SHP77 (cell line): Measurements from ENCODE around the gene ANKEF1.
"Not testable (repeated sequence)": the region's sequence is repeated elsewhere in the genome, so short reads cannot be mapped to it uniquely, and the experiment has no call there.

Source experiments
- DNase-seq, 2 experiments: peaks; one replicate each; lab custom pipeline; 2025; lab: John Stamatoyannopoulos, UW

The ANKEF1 gene

GRCh38 chr20:10032269-10032668 lies 2.5 kb upstream of the ANKEF1 start:
- not testable (repeated sequence) for DNase-seq

GRCh38 chr20:10033905-10034650 lies 709 bp upstream of the ANKEF1 start:
- no peak for DNase-seq

GRCh38 chr20:10036321-10036720 lies 1.5 kb downstream of the ANKEF1 start:
- DNase-seq, result not testable (repeated sequence)

GRCh38 chr20:10040070-10040975 lies 5.5 kb downstream of the ANKEF1 start:
- DNase-seq, result peak; percentile 26 to 32

- DNase-seq, result no peak
Measured at GRCh38 chr20:10042086-10042485, 7.3 kb downstream of the ANKEF1 start.

- peak; percentile 20 to 57 for DNase-seq
Measured at GRCh38 chr20:10047427-10047826, 12.6 kb downstream of the ANKEF1 start.

GRCh38 chr20:10051185-10051584 lies 16.4 kb downstream of the ANKEF1 start:
- DNase-seq, result no peak

- no peak for DNase-seq
Measured at GRCh38 chr20:10059006-10059405, 24.2 kb downstream of the ANKEF1 start.

- DNase-seq, result no peak
Measured at GRCh38 chr20:10060226-10060625, 25.4 kb downstream of the ANKEF1 start.

- DNase-seq, result peak; percentile 74 to 77
Measured at GRCh38 chr20:10061641-10062040, 26.9 kb downstream of the ANKEF1 start.

- DNase-seq, result no peak
Measured at GRCh38 chr20:10063482-10063881, 28.7 kb downstream of the ANKEF1 start.

- no peak for DNase-seq
Measured at GRCh38 chr20:10064611-10065010, 29.8 kb downstream of the ANKEF1 start.

- DNase-seq, result no peak
Measured at GRCh38 chr20:10065154-10065833, 30.5 kb downstream of the ANKEF1 start.

GRCh38 chr20:10067321-10067720 lies 32.5 kb downstream of the ANKEF1 start:
- no peak for DNase-seq

- DNase-seq, result no peak
Measured at GRCh38 chr20:10074513-10074912, 39.7 kb downstream of the ANKEF1 start.

- no peak for DNase-seq
Measured at GRCh38 chr20:10075606-10076005, 40.8 kb downstream of the ANKEF1 start.

- DNase-seq, result no peak
Measured at GRCh38 chr20:10076126-10077080, 41.6 kb downstream of the ANKEF1 start.

GRCh38 chr20:10077081-10077471 lies 42.3 kb downstream of the ANKEF1 start:
- no peak for DNase-seq

GRCh38 chr20:10077886-10078285 lies 43.1 kb downstream of the ANKEF1 start:
- no peak for DNase-seq

- DNase-seq, result no peak
Measured at GRCh38 chr20:10078403-10078802, 43.6 kb downstream of the ANKEF1 start.

- no peak for DNase-seq
Measured at GRCh38 chr20:10079964-10080363, 45.2 kb downstream of the ANKEF1 start.
